ENCODE measurements around the gene KRT222. TPM values are rescaled to one million over a fixed set of nuclear protein-coding genes. Genes with fewer than 3 reads are reported as not detected.

KRT222 gene
- total RNA-seq, 2 donors from 2014 or later, result not detected

- H3K9me3 ChIP-seq (ENCODE audit: control insufficient read depth, low read length, poor library complexity, severe bottlenecking), result no peaks in the 10 kb centered on the region
- peaks cover 5% of the 10 kb centered on the region for H3K36me3 Mint-ChIP-seq (ENCODE audit: low read depth)
- ATAC-seq (no peak), DNase-seq (no peak)
- no peak overlapping the region for H3K4me3 Mint-ChIP-seq
- H3K27me3 Mint-ChIP-seq, result peaks cover 55% of the 10 kb centered on the region
- peaks cover 2% of the 10 kb centered on the region for H3K4me1 Mint-ChIP-seq
- H3K27ac Mint-ChIP-seq, result peak overlapping the region; percentile 65
Measured at GRCh38 chr17:40680998-40681397, 16.0 kb upstream of the KRT222 start.

- DNase-seq, result no peak
- Mint-ChIP-seq H3K27ac (no peak overlapping the region), H3K4me3 (no peak overlapping the region), H3K36me3 (ENCODE audit: low read depth) (peaks cover 5% of the 10 kb centered on the region), H3K27me3 (peaks cover 66% of the 10 kb centered on the region), H3K4me1 (peaks cover 2% of the 10 kb centered on the region)
- H3K9me3 ChIP-seq (ENCODE audit: control insufficient read depth, low read length, poor library complexity, severe bottlenecking), result no peaks in the 10 kb centered on the region
- no peak for ATAC-seq
Measured at GRCh38 chr17:40679523-40679907, 14.5 kb upstream of the KRT222 start.

GRCh38 chr17:40678902-40679522 lies 14.0 kb upstream of the KRT222 start:
- H3K4me3 Mint-ChIP-seq, result no peak overlapping the region
- no peak for ATAC-seq
- H3K4me1 Mint-ChIP-seq, result peaks cover 2% of the 10 kb centered on the region
- no peak for DNase-seq
- peaks cover 6% of the 10 kb centered on the region for H3K36me3 Mint-ChIP-seq (ENCODE audit: low read depth)
- H3K27me3 Mint-ChIP-seq, result peaks cover 66% of the 10 kb centered on the region
- no peak overlapping the region for H3K27ac Mint-ChIP-seq
- no peaks in the 10 kb centered on the region for H3K9me3 ChIP-seq (ENCODE audit: control insufficient read depth, low read length, poor library complexity, severe bottlenecking)

GRCh38 chr17:40675905-40676304 lies 10.9 kb upstream of the KRT222 start:
- peaks cover 8% of the 10 kb centered on the region for H3K36me3 Mint-ChIP-seq (ENCODE audit: low read depth)
- no peak overlapping the region for H3K4me3 Mint-ChIP-seq
- H3K4me1 Mint-ChIP-seq, result peaks cover 2% of the 10 kb centered on the region
- no peaks in the 10 kb centered on the region for H3K9me3 ChIP-seq (ENCODE audit: control insufficient read depth, low read length, poor library complexity, severe bottlenecking)
- ATAC-seq (no peak), DNase-seq (no peak)
- H3K27me3 Mint-ChIP-seq, result peaks cover 49% of the 10 kb centered on the region
- H3K27ac Mint-ChIP-seq, result no peak overlapping the region

GRCh38 chr17:40672654-40673053 lies 7.7 kb upstream of the KRT222 start:
- no peak for ATAC-seq
- peaks cover 6% of the 10 kb centered on the region for H3K36me3 Mint-ChIP-seq (ENCODE audit: low read depth)

GRCh38 chr17:40671282-40671681 lies 6.3 kb upstream of the KRT222 start:
- Mint-ChIP-seq H3K27ac (no peak overlapping the region), H3K4me1 (no peaks in the 10 kb centered on the region), H3K36me3 (ENCODE audit: low read depth) (peaks cover 4% of the 10 kb centered on the region), H3K4me3 (no peak overlapping the region), H3K27me3 (peaks cover 23% of the 10 kb centered on the region)
- no peaks in the 10 kb centered on the region for H3K9me3 ChIP-seq (ENCODE audit: control insufficient read depth, low read length, poor library complexity, severe bottlenecking)
- DNase-seq (no peak), ATAC-seq (no peak)

More at GRCh38 chr17:40672654-40673053, 7.7 kb upstream of the KRT222 start:
- peaks cover 31% of the 10 kb centered on the region for H3K27me3 Mint-ChIP-seq
- H3K9me3 ChIP-seq (ENCODE audit: control insufficient read depth, low read length, poor library complexity, severe bottlenecking), result no peaks in the 10 kb centered on the region
- H3K27ac Mint-ChIP-seq, result no peak overlapping the region
- no peak for DNase-seq
- H3K4me3 Mint-ChIP-seq, result no peak overlapping the region
- peaks cover 2% of the 10 kb centered on the region for H3K4me1 Mint-ChIP-seq

- Mint-ChIP-seq H3K27ac (no peak overlapping the region), H3K27me3 (peaks cover 24% of the 10 kb centered on the region), H3K4me3 (no peak overlapping the region), H3K36me3 (ENCODE audit: low read depth) (peaks cover 2% of the 10 kb centered on the region), H3K4me1 (no peaks in the 10 kb centered on the region)
- no peaks in the 10 kb centered on the region for H3K9me3 ChIP-seq (ENCODE audit: control insufficient read depth, low read length, poor library complexity, severe bottlenecking)
- DNase-seq (no peak), ATAC-seq (no peak)
Measured at GRCh38 chr17:40666331-40666730, 1.4 kb upstream of the KRT222 start.

GRCh38 chr17:40663252-40663651 lies 1.7 kb downstream of the KRT222 start:
- Mint-ChIP-seq H3K27ac (no peak overlapping the region), H3K4me3 (no peak overlapping the region), H3K36me3 (ENCODE audit: low read depth) (peaks cover under 1% of the 10 kb centered on the region), H3K27me3 (peaks cover 37% of the 10 kb centered on the region), H3K4me1 (peaks cover 4% of the 10 kb centered on the region)
- DNase-seq, result no peak
- ATAC-seq, result no peak
- H3K9me3 ChIP-seq (ENCODE audit: control insufficient read depth, low read length, poor library complexity, severe bottlenecking), result no peaks in the 10 kb centered on the region

GRCh38 chr17:40659911-40660310 lies 5.1 kb downstream of the KRT222 start:
- no peak overlapping the region for H3K27ac Mint-ChIP-seq
- peaks cover 4% of the 10 kb centered on the region for H3K4me1 Mint-ChIP-seq
- no peak for DNase-seq
- peaks cover 2% of the 10 kb centered on the region for H3K36me3 Mint-ChIP-seq (ENCODE audit: low read depth)
- H3K27me3 Mint-ChIP-seq, result peaks cover 22% of the 10 kb centered on the region
- H3K9me3 ChIP-seq (ENCODE audit: control insufficient read depth, low read length, poor library complexity, severe bottlenecking), result no peaks in the 10 kb centered on the region
- no peak overlapping the region for H3K4me3 Mint-ChIP-seq
- no peak for ATAC-seq

GRCh38 chr17:40658396-40658795 lies 6.6 kb downstream of the KRT222 start:
- Mint-ChIP-seq H3K36me3 (ENCODE audit: low read depth) (peaks cover 2% of the 10 kb centered on the region), H3K4me1 (peaks cover 4% of the 10 kb centered on the region), H3K27ac (no peak overlapping the region), H3K27me3 (peaks cover 19% of the 10 kb centered on the region), H3K4me3 (no peak overlapping the region)
- ATAC-seq (no peak), DNase-seq (no peak)
- H3K9me3 ChIP-seq (ENCODE audit: control insufficient read depth, low read length, poor library complexity, severe bottlenecking), result no peaks in the 10 kb centered on the region

- H3K9me3 ChIP-seq (ENCODE audit: control insufficient read depth, low read length, poor library complexity, severe bottlenecking), result no peaks in the 10 kb centered on the region
- DNase-seq, result no peak
- Mint-ChIP-seq H3K4me1 (peaks cover 8% of the 10 kb centered on the region), H3K27ac (no peak overlapping the region), H3K36me3 (ENCODE audit: low read depth) (no peaks in the 10 kb centered on the region), H3K4me3 (no peak overlapping the region), H3K27me3 (no peaks in the 10 kb centered on the region)
- no peak for ATAC-seq
Measured at GRCh38 chr17:40651939-40652338, 13.0 kb downstream of the KRT222 start.

- no peak for ATAC-seq
- Mint-ChIP-seq H3K4me1 (peaks cover 16% of the 10 kb centered on the region), H3K27me3 (no peaks in the 10 kb centered on the region), H3K36me3 (ENCODE audit: low read depth) (peaks cover 3% of the 10 kb centered on the region), H3K27ac (peak overlapping the region; percentile 100), H3K4me3 (peak overlapping the region; percentile 97)
- DNase-seq, result no peak
- no peaks in the 10 kb centered on the region for H3K9me3 ChIP-seq (ENCODE audit: control insufficient read depth, low read length, poor library complexity, severe bottlenecking)
Measured at GRCh38 chr17:40648384-40648968, 16.5 kb downstream of the KRT222 start.

GRCh38 chr17:40647624-40648383 lies 17.2 kb downstream of the KRT222 start, which contains the start of gene SMARCE1:
TSS of gene SMARCE1 (minus strand) at chr17:40647818. CDS start at chr17:40645802, 2,016 bp downstream.
- DNase-seq (peak; percentile 59 to 62 (median 61)), ATAC-seq (peak; percentile 77)
- H3K36me3 Mint-ChIP-seq (ENCODE audit: low read depth), result peaks cover 4% of the 10 kb centered on the region
- peaks cover 19% of the 10 kb centered on the region for H3K4me1 Mint-ChIP-seq
- H3K4me3 Mint-ChIP-seq, result peak within 1 kb of the TSS; percentile 97
- no peaks in the 10 kb centered on the region for H3K9me3 ChIP-seq (ENCODE audit: control insufficient read depth, low read length, poor library complexity, severe bottlenecking)
- peak within 1 kb of the TSS; percentile 100 for H3K27ac Mint-ChIP-seq
- no peaks in the 10 kb centered on the region for H3K27me3 Mint-ChIP-seq

Measured in T-helper 17 cell (primary cell).